Neural progenitor cell (in vitro differentiated cells): Measurements from ENCODE around the gene PPIH.

Experiments
- EZH2 ChIP-seq: fragments of 200-600 bp; sonication (generic); IDR thresholded peaks from 2 replicates; pipeline ENCODE4 v1.6.1; 2017; ENCODE audit warnings: antibody characterized with exemption, mild to moderate bottlenecking, moderate library complexity
- EZH2phosphoT487 ChIP-seq: fragments of 200-600 bp; sonication (generic); IDR thresholded peaks from 2 replicates; pipeline ENCODE4 v1.6.1; 2017; ENCODE audit warnings: antibody characterized with exemption
- TF ChIP-seq, protein P1 (sequence below): fragments of 200-600 bp; sonication (generic); IDR thresholded peaks from 2 replicates; pipeline ENCODE4 v1.5.1; 2017; ENCODE audit warnings: antibody characterized with exemption, mild to moderate bottlenecking

DNA sequence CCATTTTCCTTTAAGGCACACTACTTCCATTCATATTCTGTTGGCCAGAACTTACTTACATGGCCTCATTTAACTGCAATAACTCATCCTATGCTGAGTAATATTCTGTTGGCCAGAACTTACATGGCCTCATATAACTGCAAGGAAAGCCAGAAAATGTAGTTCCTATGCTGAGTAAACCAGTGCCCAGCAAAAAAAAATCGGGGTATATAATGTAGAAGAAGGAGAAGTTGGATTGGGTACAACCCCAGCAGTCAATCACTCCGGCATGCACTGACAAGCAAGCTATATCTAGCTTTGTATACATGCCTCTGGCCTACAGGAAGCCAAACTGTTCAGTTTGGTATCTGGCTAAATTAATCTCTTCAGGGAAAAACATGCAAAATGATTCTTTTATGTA lies 39.4 kb upstream of the PPIH start:
- TF ChIP-seq, protein P1, sequence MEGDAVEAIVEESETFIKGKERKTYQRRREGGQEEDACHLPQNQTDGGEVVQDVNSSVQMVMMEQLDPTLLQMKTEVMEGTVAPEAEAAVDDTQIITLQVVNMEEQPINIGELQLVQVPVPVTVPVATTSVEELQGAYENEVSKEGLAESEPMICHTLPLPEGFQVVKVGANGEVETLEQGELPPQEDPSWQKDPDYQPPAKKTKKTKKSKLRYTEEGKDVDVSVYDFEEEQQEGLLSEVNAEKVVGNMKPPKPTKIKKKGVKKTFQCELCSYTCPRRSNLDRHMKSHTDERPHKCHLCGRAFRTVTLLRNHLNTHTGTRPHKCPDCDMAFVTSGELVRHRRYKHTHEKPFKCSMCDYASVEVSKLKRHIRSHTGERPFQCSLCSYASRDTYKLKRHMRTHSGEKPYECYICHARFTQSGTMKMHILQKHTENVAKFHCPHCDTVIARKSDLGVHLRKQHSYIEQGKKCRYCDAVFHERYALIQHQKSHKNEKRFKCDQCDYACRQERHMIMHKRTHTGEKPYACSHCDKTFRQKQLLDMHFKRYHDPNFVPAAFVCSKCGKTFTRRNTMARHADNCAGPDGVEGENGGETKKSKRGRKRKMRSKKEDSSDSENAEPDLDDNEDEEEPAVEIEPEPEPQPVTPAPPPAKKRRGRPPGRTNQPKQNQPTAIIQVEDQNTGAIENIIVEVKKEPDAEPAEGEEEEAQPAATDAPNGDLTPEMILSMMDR = no peak
- TF ChIP-seq EZH2phosphoT487 = no peak
- no peak for TF ChIP-seq EZH2
